Kidney (tissue), 14 donors: ENCODE results near the gene DCAF5. TPM values are rescaled to one million over a fixed set of nuclear protein-coding genes. Genes with fewer than 3 reads are reported as not detected.
"Not testable (repeated sequence)": the region's sequence is repeated elsewhere in the genome, so short reads cannot be mapped to it uniquely, and the experiment has no call there.

Source experiments
- DNase-seq, 5 donors: peaks; one replicate each; pipeline ENCODE4 v3.0.0-alpha.2; 2013 to 2020
- FAIRE-seq: peaks from 2 replicates; lab custom pipeline; 2012; peaks lifted over from hg19 to GRCh38; lab: Jason Lieb, UNC
- H3K27ac ChIP-seq, 2 donors: one replicate each; pipeline ENCODE4 v1.7.0; 2013; ENCODE audit warnings: low read depth in 2 of 2, low read length in 2 of 2, inconsistent platforms in 1 of 2
- H3K27me3 ChIP-seq: one replicate; pipeline ENCODE4 v1.7.1; 2013; ENCODE audit warnings: low read length, inconsistent platforms; ENCODE audit not compliant: control insufficient read depth, insufficient read depth
- H3K36me3 ChIP-seq, 3 donors: one replicate each; pipeline versions ENCODE4 v1.7.0 to v1.7.1; 2013; ENCODE audit warnings: low read length in 3 of 3, control low read depth in 1 of 3, inconsistent platforms in 1 of 3; ENCODE audit not compliant: insufficient read depth in 3 of 3, control insufficient read depth in 2 of 3
- H3K4me1 ChIP-seq, 3 donors: one replicate each; pipeline versions ENCODE4 v1.7.0 to v1.7.1; 2013; ENCODE audit warnings: low read length in 3 of 3, inconsistent platforms in 1 of 3, low read depth in 1 of 3; ENCODE audit not compliant: control insufficient read depth in 2 of 3, insufficient read depth in 2 of 3
- H3K4me3 ChIP-seq, 3 donors: one replicate each; pipeline versions ENCODE4 v1.7.0 to v1.8.1; 2013; ENCODE audit warnings: low read length in 3 of 3, control low read depth in 1 of 3, inconsistent platforms in 1 of 3
- H3K9ac ChIP-seq, 3 donors: one replicate each; pipeline versions ENCODE4 v1.7.0 to v1.7.1; 2013; ENCODE audit warnings: low read length in 3 of 3, control low read depth in 1 of 3, inconsistent platforms in 1 of 3
- H3K9me3 ChIP-seq, 3 donors: one replicate each; pipeline versions ENCODE4 v1.7.0 to v1.7.1; 2013; ENCODE audit warnings: low read length in 3 of 3, control low read depth in 1 of 3, inconsistent platforms in 1 of 3; ENCODE audit not compliant: control insufficient read depth in 2 of 3, insufficient read depth in 1 of 3
- intact Hi-C: fragments of 100-400 bp; cut with DNase I; formaldehyde crosslinking; loops from one replicate; pipeline ENCODE4 v1.11.1; 2022
- polyA plus RNA-seq: library from polyadenylated mRNA; stranded (reverse); fragments of 350-450 nt; fragmentation: Illumina TruSeq; extraction: RNeasy Lipid Tissue Mini Kit (QIAGEN cat#74804); gene quantifications from one replicate; pipeline ENCODE4 v1.2.3, GENCODE V29; 2014; ENCODE audit warnings: low read depth, low replicate concordance; ENCODE audit not compliant: insufficient read depth
- total RNA-seq: library from RNA; stranded (reverse); fragmentation: NEBNext Ultra II Directional; extraction: Animal tissue kit (Norgen Biotek cat#: 25700); gene quantifications from one replicate; pipeline ENCODE4 v1.2.1, GENCODE V29; 2021
- TF ChIP-seq, protein P1 (sequence below): IDR thresholded peaks from 3 replicates; pipeline ENCODE4 v1.5.1; 2012; ENCODE audit warnings: mild to moderate bottlenecking, moderate library complexity, borderline replicate concordance; ENCODE audit not compliant: insufficient read depth; ENCODE audit errors: extremely low read depth
- donor health status: control.
- donor health status: control.
- donor health status: control.
- donor health status: control.
- donor health status: control.
- donor health status: DM: yes; HTN: yes; CAD: no.
- donor health status: Normal renal cell carcinoma (clear cell type).

The DCAF5 gene
- total and polyA plus RNA-seq, 2 donors from 2014 or later: 17.3 to 51.0 TPM

DNA sequence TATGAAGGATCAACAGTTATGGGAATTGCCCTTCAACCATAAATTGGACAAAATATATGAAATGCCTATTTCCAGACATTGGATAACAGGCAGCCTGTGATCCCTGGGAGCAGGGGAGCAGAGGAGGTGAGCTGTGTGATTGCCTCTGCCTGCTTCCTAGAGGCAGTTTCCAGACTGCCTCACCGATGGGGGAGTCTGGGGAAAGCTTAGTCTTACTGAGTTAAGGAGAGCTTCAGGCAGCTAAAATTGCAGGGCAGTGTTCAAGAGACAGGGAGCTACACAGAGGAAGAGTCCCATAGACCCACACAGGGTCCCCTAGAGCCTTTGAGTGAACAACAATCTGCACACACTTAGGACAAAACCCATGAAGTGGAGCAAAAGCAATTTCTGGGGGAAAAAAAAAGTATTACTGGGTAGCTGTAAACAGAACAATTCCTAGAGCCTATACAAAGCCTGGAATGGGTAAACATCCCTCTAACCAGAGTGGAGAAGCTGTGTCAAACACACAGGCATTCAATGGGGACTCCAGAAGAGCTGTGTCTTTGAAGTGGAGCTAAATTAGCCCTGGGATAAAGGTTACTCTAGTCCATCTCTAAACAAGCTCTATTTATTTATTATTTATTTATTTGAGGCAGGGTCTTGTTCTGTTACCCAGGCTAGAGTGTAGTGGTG lies 125.5 kb downstream of the DCAF5 start:
- TF ChIP-seq, protein P1, sequence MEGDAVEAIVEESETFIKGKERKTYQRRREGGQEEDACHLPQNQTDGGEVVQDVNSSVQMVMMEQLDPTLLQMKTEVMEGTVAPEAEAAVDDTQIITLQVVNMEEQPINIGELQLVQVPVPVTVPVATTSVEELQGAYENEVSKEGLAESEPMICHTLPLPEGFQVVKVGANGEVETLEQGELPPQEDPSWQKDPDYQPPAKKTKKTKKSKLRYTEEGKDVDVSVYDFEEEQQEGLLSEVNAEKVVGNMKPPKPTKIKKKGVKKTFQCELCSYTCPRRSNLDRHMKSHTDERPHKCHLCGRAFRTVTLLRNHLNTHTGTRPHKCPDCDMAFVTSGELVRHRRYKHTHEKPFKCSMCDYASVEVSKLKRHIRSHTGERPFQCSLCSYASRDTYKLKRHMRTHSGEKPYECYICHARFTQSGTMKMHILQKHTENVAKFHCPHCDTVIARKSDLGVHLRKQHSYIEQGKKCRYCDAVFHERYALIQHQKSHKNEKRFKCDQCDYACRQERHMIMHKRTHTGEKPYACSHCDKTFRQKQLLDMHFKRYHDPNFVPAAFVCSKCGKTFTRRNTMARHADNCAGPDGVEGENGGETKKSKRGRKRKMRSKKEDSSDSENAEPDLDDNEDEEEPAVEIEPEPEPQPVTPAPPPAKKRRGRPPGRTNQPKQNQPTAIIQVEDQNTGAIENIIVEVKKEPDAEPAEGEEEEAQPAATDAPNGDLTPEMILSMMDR: no peak
- no peak for DNase-seq
- FAIRE-seq: no peak
- intact Hi-C loops: no loop called here
- Histone ChIP-seq H3K9me3 (no peaks in the 10 kb centered on the region), H3K9ac (no peak overlapping the region), H3K4me3 (no peak overlapping the region), H3K4me1 (no peaks in the 10 kb centered on the region), H3K27me3 (no peaks in the 10 kb centered on the region), H3K36me3 (no peaks in the 10 kb centered on the region), H3K27ac (no peak overlapping the region)

DNA sequence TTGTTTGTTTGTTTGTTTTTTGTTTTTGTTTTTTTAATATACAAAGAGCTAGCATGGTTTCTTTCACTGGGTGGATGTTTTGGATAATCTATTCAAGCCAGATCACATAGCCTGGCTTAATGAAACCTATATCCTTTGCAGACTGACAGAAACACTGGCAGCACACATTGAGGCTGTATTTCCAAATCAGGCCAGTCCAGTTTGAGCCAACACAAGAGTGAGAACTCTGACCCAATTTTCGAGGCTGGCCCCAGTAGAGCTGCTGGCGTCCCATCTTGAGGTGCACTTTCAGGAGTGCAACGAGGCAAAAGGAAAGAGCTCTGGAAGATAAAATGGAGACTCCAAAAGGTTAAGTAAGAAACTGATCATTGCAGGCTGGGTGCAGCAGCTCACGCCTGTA lies 129.9 kb downstream of the DCAF5 start:
- no peak overlapping the region for H3K27ac ChIP-seq
- H3K4me3 ChIP-seq: no peak overlapping the region
- H3K9me3 ChIP-seq: no peaks in the 10 kb centered on the region
- FAIRE-seq (no peak), DNase-seq (no peak)
- H3K4me1 ChIP-seq: no peaks in the 10 kb centered on the region
- intact Hi-C loops: no loop called here
- no peaks in the 10 kb centered on the region for H3K36me3 ChIP-seq
- H3K9ac ChIP-seq: no peak overlapping the region
- TF ChIP-seq, protein P1: no peak
- no peaks in the 10 kb centered on the region for H3K27me3 ChIP-seq

DNA sequence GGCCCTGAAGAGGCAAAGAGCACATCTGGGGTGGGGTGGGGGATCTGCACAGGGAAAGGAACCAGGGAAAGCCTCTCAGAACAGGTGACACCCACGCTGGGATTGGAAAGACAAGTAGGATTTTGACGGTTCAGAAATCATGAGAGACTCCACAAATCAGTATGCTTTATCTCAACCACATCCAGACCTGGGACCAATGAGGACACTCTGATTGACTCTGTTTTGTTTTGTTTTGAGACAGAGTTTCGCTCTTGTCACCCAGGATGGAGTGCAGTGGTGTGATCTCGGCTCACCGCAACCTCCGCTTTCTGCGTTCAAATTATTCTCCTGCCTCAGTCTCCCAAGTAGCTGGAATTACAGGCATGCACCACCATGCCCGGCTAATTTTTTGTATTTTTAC lies 130.8 kb downstream of the DCAF5 start:
- H3K36me3 ChIP-seq, DNase-seq, FAIRE-seq, H3K9me3 ChIP-seq, H3K27ac ChIP-seq, H3K9ac ChIP-seq, H3K27me3 ChIP-seq, H3K4me3 ChIP-seq, intact Hi-C loops, H3K4me1 ChIP-seq: not testable (repeated sequence)

DNA sequence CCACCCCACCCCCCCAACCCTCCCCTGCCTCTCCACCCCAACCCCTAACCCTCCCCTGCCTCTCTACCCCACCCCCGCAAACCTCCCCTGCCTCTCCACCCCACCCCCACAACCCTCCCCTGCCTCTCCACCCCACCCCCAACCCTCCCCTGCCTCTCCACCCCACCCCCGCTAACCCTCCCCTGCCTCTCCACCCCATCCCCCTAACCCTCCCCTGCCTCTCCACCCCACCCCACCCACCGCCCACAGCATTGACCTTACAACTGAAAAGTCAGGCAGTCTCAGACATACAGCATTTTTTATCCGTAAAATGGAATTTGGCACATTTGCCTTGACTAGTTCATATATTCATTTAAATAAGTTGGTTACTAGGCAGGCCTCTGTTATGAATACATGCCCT lies 135.2 kb downstream of the DCAF5 start:
- intact Hi-C loops: no loop called here
- H3K9ac ChIP-seq: no peak overlapping the region
- H3K4me3 ChIP-seq: no peak overlapping the region
- FAIRE-seq (no peak), DNase-seq (no peak)
- no peaks in the 10 kb centered on the region for H3K9me3 ChIP-seq
- no peak overlapping the region for H3K27ac ChIP-seq
- H3K4me1 ChIP-seq: no peaks in the 10 kb centered on the region
- TF ChIP-seq, protein P1: no peak
- no peaks in the 10 kb centered on the region for H3K27me3 ChIP-seq
- H3K36me3 ChIP-seq: no peaks in the 10 kb centered on the region
